ENCODE data around the gene TRIM46.

DNA sequence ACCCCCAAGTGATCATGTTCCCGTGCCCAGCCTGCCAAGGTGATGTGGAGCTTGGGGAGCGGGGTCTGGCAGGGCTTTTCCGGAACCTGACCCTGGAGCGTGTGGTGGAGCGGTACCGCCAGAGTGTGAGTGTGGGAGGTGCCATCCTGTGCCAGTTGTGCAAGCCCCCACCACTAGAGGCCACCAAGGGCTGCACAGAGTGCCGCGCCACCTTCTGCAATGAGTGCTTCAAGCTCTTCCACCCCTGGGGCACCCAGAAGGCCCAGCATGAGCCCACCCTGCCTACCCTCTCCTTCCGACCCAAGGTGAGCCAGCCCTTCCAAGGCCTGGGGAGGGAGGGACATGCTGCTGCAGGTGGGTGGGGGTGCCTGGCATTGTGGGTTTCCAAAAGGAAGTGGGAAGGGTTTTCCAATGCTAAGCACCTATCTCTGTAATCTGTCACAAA, 2.3 kb downstream of the TRIM46 start:
- TF ChIP-seq, protein P1, sequence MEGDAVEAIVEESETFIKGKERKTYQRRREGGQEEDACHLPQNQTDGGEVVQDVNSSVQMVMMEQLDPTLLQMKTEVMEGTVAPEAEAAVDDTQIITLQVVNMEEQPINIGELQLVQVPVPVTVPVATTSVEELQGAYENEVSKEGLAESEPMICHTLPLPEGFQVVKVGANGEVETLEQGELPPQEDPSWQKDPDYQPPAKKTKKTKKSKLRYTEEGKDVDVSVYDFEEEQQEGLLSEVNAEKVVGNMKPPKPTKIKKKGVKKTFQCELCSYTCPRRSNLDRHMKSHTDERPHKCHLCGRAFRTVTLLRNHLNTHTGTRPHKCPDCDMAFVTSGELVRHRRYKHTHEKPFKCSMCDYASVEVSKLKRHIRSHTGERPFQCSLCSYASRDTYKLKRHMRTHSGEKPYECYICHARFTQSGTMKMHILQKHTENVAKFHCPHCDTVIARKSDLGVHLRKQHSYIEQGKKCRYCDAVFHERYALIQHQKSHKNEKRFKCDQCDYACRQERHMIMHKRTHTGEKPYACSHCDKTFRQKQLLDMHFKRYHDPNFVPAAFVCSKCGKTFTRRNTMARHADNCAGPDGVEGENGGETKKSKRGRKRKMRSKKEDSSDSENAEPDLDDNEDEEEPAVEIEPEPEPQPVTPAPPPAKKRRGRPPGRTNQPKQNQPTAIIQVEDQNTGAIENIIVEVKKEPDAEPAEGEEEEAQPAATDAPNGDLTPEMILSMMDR (IDR thresholded peaks at IDR 0.05): no peak
- no peak for TF ChIP-seq ZFX (IDR thresholded peaks at IDR 0.05; ENCODE audit: borderline replicate concordance)
